Breast epithelium (tissue), 3 donors: ENCODE measurements around the gene GCNA.

ENCODE experiments used
- CTCF ChIP-seq, 3 donors: fragments of 450-650 bp; IDR thresholded peaks; one replicate each; pipeline ENCODE4 v1.5.1; 2016 to 2017; ENCODE audit warnings: antibody characterized with exemption in 3 of 3, mild to moderate bottlenecking in 3 of 3, moderate library complexity in 3 of 3
- POLR2A ChIP-seq: fragments of 450-650 bp; IDR thresholded peaks from one replicate; pipeline ENCODE4 v1.6.1; 2016; ENCODE audit warnings: antibody characterized with exemption, mild to moderate bottlenecking, moderate library complexity
- POLR2AphosphoS5 ChIP-seq, 3 donors: sonication (generic); formaldehyde crosslinking; IDR thresholded peaks; one replicate each; pipeline ENCODE4 v1.6.1; 2017; ENCODE audit warnings: antibody characterized with exemption in 3 of 3

GRCh38 chrX:71586929-71587328, 8.7 kb downstream of the GCNA start:
- TF ChIP-seq POLR2A (no peak), CTCF (IDR thresholded peaks at IDR 0.05) (no peak), POLR2AphosphoS5 (IDR thresholded peaks at IDR 0.05) (no peak)
